ENCODE data around the gene APRT. TPM values are rescaled to one million over a fixed set of nuclear protein-coding genes. Genes with fewer than 3 reads are reported as not detected.

The APRT gene
- total and polyA plus RNA-seq, 9 of the 15 experiments (the other 6 are each of a cell fraction or from before 2014, with no cell fraction given), result 41.7 to 409 (median 146) TPM

GRCh38 chr16:88785106-88785924 is 26.4 kb downstream of the APRT start, which contains the start of gene PIEZO1 (continued):
- peak; percentile 99; the same call in 1 of the 2 replicates for TF ChIP-seq STAT6 (CRISPR knock-in tag; IDR thresholded peaks at IDR 0.05)
- no peak for TF ChIP-seq CREB5 (CRISPR knock-in tag; IDR thresholded peaks at IDR 0.05)
- peak in 2 of 3 experiments; percentile 46 to 48 for TF ChIP-seq YY1 (IDR thresholded peaks at IDR 0.05; ENCODE audit: borderline replicate concordance in 1 of 3, control insufficient read depth in 1 of 3, extremely low read depth in 1 of 3, insufficient read depth in 3 of 3, insufficient read length in 1 of 3, insufficient replicate concordance in 2 of 3, low read depth in 1 of 3, low read length in 2 of 3)
- peak in 1 of 2 experiments; percentile 87 for TF ChIP-seq UBTF (IDR thresholded peaks at IDR 0.05; ENCODE audit: borderline replicate concordance in 1 of 2, low read depth in 2 of 2, low read length in 2 of 2)
- no peak for TF ChIP-seq SAFB2 (IDR thresholded peaks at IDR 0.05; ENCODE audit: borderline replicate concordance, low read depth, low read length, severe bottlenecking)
- TF ChIP-seq TRIM25 (IDR thresholded peaks at IDR 0.05; ENCODE audit: borderline replicate concordance), result no peak
- peak in 1 of 2 experiments; percentile 17; a peak in 1 of 3 replicates for TF ChIP-seq CBX3 (IDR thresholded peaks at IDR 0.05; ENCODE audit: borderline replicate concordance in 1 of 2, low read length in 2 of 2)
- TF ChIP-seq ZSCAN32 (CRISPR knock-in tag; IDR thresholded peaks at IDR 0.05), result no peak
- TF ChIP-seq CCNT2 (IDR thresholded peaks at IDR 0.05; ENCODE audit: borderline replicate concordance, extremely low read depth, insufficient read length, low read depth, low read length), result peak; percentile 63
- no peak for TF ChIP-seq ATF1 (CRISPR knock-in tag; IDR thresholded peaks at IDR 0.05)
- peak; percentile 64 for TF ChIP-seq ATF1 (tag; IDR thresholded peaks at IDR 0.05)
- no peak for TF ChIP-seq ZZZ3 (IDR thresholded peaks at IDR 0.05)
- TF ChIP-seq ZNF717 (CRISPR knock-in tag; IDR thresholded peaks at IDR 0.05), result no peak
- TF ChIP-seq KAT7 (CRISPR knock-in tag; IDR thresholded peaks at IDR 0.05; ENCODE audit: borderline replicate concordance), result peak; percentile 100
- TF ChIP-seq ZNF436 (CRISPR knock-in tag; IDR thresholded peaks at IDR 0.05), result no peak
- TF ChIP-seq CHCHD3 (CRISPR knock-in tag; IDR thresholded peaks at IDR 0.05), result no peak; the same call in 1 of the 2 replicates
- peak; percentile 44; the same call in 1 of the 2 replicates for TF ChIP-seq NR2C2 (CRISPR knock-in tag; IDR thresholded peaks at IDR 0.05)
- TF ChIP-seq NR2C2 (tag; IDR thresholded peaks at IDR 0.05), result no peak; the same call in 1 of the 2 replicates
